Measurements from ENCODE around the gene CNGA3. TPM values are rescaled to one million over a fixed set of nuclear protein-coding genes. Genes with fewer than 3 reads are reported as not detected.

Gene CNGA3
- total RNA-seq, 3 donors from 2014 or later (not counting 1 experiment from before 2014, with no cell fraction given): not detected

DNA sequence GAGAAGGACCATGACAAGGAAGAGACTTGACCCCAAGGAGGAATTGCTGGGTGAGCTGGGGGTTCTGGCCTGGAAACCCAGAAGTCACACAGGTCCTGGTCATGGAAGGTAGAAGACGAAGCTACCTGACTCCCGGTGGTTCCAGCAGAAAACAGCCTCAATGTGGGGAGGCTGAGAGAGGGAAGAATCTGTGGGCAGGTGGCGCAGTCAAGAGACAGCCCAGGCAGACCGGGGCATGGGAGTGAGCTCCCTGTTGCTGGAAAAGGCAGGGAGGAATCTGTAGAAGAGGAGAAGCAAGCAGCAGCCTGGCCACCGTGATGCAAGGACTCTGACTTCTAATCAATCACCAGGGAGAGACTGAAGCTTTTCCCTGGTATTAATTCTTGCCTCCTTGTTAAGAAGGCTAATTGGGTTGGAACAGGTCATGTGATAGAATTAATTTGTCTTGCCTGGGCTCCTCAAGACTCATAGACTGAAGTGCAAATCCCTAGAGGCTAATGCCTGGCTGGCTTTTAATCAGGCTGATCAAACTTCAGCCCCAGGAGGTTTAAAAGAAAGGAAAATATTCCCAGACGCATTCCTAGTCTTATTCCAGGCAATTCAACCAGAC, 30.1 kb downstream of the CNGA3 start:
- ATAC-seq (no peak), DNase-seq (no peak)
- Histone ChIP-seq H3K27me3 (ENCODE audit: control insufficient read depth, insufficient read depth, low read length) (peaks cover 2% of the 10 kb centered on the region), H3K9me3 (ENCODE audit: control insufficient read depth, insufficient read depth, low read length) (no peaks in the 10 kb centered on the region), H3K27ac (ENCODE audit: low read length) (no peak overlapping the region), H3K4me1 (ENCODE audit: control insufficient read depth, insufficient read depth, low read length) (no peaks in the 10 kb centered on the region), H3K4me3 (ENCODE audit: low read length) (no peak overlapping the region), H3K36me3 (ENCODE audit: control insufficient read depth, insufficient read depth, low read length) (no peaks in the 10 kb centered on the region)
- Mint-ChIP-seq H3K27ac (no peak overlapping the region), H3K36me3 (no peaks in the 10 kb centered on the region), H3K27me3 (ENCODE audit: low read depth in 2 of 2) (peaks cover 19 to 69% of the 10 kb centered on the region in 2 donors), H3K9me3 (no peaks in the 10 kb centered on the region), H3K4me3 (no peak overlapping the region), H3K4me1 (no peaks in the 10 kb centered on the region)
- TF ChIP-seq, protein P1, sequence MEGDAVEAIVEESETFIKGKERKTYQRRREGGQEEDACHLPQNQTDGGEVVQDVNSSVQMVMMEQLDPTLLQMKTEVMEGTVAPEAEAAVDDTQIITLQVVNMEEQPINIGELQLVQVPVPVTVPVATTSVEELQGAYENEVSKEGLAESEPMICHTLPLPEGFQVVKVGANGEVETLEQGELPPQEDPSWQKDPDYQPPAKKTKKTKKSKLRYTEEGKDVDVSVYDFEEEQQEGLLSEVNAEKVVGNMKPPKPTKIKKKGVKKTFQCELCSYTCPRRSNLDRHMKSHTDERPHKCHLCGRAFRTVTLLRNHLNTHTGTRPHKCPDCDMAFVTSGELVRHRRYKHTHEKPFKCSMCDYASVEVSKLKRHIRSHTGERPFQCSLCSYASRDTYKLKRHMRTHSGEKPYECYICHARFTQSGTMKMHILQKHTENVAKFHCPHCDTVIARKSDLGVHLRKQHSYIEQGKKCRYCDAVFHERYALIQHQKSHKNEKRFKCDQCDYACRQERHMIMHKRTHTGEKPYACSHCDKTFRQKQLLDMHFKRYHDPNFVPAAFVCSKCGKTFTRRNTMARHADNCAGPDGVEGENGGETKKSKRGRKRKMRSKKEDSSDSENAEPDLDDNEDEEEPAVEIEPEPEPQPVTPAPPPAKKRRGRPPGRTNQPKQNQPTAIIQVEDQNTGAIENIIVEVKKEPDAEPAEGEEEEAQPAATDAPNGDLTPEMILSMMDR (IDR thresholded peaks at IDR 0.05): no peak
- WGBS (ENCODE audit: insufficient coverage): 92% methylated on average over 6 of the region's 6 CpGs
- intact Hi-C loops (cut with micrococcal nuclease): no loop called here

DNA sequence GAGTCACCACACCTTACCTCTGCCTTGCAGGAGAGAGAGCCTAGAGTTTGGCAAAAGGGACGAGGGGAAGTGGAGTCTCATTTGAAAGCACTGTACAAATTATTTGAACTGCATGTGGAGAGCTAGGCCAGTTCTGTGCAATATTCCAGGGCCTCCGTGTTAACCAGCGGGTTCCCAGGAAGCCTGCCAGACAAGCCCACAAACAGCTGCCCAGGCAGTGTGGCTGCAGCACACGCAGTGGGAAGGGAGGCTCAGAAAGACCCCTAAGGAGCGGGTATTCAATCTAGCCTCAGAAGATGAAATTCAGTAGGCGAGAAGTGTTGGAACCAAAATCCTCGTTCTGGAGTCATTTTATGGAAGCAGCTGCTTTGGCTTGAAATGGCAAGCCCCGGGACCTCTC, 30.7 kb downstream of the CNGA3 start:
- WGBS (ENCODE audit: insufficient coverage): 86% methylated on average over 8 of the region's 8 CpGs
- no peak overlapping the region for H3K27ac Mint-ChIP-seq
- Histone ChIP-seq H3K36me3 (ENCODE audit: control insufficient read depth, insufficient read depth, low read length) (no peaks in the 10 kb centered on the region), H3K27ac (ENCODE audit: low read length) (no peak overlapping the region), H3K4me3 (ENCODE audit: low read length) (no peak overlapping the region), H3K9me3 (ENCODE audit: control insufficient read depth, insufficient read depth, low read length) (no peaks in the 10 kb centered on the region), H3K4me1 (ENCODE audit: control insufficient read depth, insufficient read depth, low read length) (no peaks in the 10 kb centered on the region), H3K27me3 (ENCODE audit: control insufficient read depth, insufficient read depth, low read length) (peaks cover 2% of the 10 kb centered on the region)
- no peaks in the 10 kb centered on the region for H3K9me3 Mint-ChIP-seq
- DNase-seq (no peak), ATAC-seq (no peak)
- intact Hi-C loops (cut with micrococcal nuclease): no loop called here
- peaks cover 17 to 73% of the 10 kb centered on the region in 2 donors for H3K27me3 Mint-ChIP-seq (ENCODE audit: low read depth in 2 of 2)
- no peak overlapping the region for H3K4me3 Mint-ChIP-seq
- no peaks in the 10 kb centered on the region for H3K4me1 Mint-ChIP-seq
- no peaks in the 10 kb centered on the region for H3K36me3 Mint-ChIP-seq
- TF ChIP-seq, protein P1 (IDR thresholded peaks at IDR 0.05): no peak

DNA sequence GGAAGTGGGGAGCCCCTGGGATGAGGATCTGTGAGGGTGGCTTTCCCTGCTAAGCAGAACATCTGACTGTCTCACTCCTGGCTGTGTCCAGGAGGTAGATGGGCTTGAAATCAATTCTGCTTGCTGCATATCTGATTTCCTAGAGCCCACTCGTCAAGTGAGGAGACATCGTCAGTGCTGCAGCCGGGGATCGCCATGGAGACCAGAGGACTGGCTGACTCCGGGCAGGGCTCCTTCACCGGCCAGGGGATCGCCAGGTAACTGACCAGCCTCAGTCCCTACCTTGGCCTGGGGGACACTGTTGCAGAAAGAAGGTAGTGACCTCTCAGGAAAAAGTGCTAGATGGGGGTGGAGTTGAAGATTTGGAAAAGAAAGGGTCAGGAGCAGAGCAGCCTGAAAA, 31.3 kb downstream of the CNGA3 start:
- Mint-ChIP-seq H3K27ac (no peak overlapping the region), H3K4me3 (no peak overlapping the region), H3K9me3 (no peaks in the 10 kb centered on the region), H3K27me3 (ENCODE audit: low read depth in 2 of 2) (peaks cover 17 to 68% of the 10 kb centered on the region in 2 donors), H3K4me1 (no peaks in the 10 kb centered on the region), H3K36me3 (no peaks in the 10 kb centered on the region)
- TF ChIP-seq, protein P1 (IDR thresholded peaks at IDR 0.05): no peak
- H3K36me3 ChIP-seq (ENCODE audit: control insufficient read depth, insufficient read depth, low read length): no peaks in the 10 kb centered on the region
- intact Hi-C loops (cut with micrococcal nuclease): no loop called here
- H3K4me3 ChIP-seq (ENCODE audit: low read length): no peak overlapping the region
- 85% methylated on average over 7 of the region's 7 CpGs for WGBS (ENCODE audit: insufficient coverage)
- peaks cover 2% of the 10 kb centered on the region for H3K27me3 ChIP-seq (ENCODE audit: control insufficient read depth, insufficient read depth, low read length)
- no peaks in the 10 kb centered on the region for H3K9me3 ChIP-seq (ENCODE audit: control insufficient read depth, insufficient read depth, low read length)
- no peak overlapping the region for H3K27ac ChIP-seq (ENCODE audit: low read length)
- no peaks in the 10 kb centered on the region for H3K4me1 ChIP-seq (ENCODE audit: control insufficient read depth, insufficient read depth, low read length)
- DNase-seq (no peak), ATAC-seq (no peak)

DNA sequence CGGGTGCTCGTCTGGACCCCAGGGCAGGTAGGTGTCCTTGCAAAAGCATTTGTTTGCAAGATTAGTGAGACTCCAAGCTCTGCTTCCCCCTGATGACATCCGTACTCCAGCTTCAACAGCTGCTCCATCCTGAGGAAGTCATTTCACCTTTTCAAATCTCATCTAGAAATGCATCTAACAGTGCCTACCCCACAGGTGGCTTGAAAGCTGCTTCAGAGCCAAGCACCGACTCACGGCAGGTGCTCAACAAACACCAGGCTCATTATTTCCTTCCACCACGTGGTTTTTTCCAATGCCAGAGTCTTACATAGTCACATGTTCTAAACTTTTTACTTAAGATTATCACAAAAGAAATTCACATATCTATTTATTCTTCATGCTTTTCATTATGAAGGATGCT, 31.9 kb downstream of the CNGA3 start:
- TF ChIP-seq, protein P1 (IDR thresholded peaks at IDR 0.05): no peak
- no peak for DNase-seq
- intact Hi-C loops (cut with micrococcal nuclease): no loop called here
- Histone ChIP-seq H3K27ac (ENCODE audit: low read length) (no peak overlapping the region), H3K36me3 (ENCODE audit: control insufficient read depth, insufficient read depth, low read length) (no peaks in the 10 kb centered on the region), H3K4me3 (ENCODE audit: low read length) (no peak overlapping the region), H3K27me3 (ENCODE audit: control insufficient read depth, insufficient read depth, low read length) (peaks cover 2% of the 10 kb centered on the region), H3K9me3 (ENCODE audit: control insufficient read depth, insufficient read depth, low read length) (no peaks in the 10 kb centered on the region), H3K4me1 (ENCODE audit: control insufficient read depth, insufficient read depth, low read length) (no peaks in the 10 kb centered on the region)
- no peak overlapping the region for H3K27ac Mint-ChIP-seq
- peaks cover 11 to 62% of the 10 kb centered on the region in 2 donors for H3K27me3 Mint-ChIP-seq (ENCODE audit: low read depth in 2 of 2)
- WGBS (ENCODE audit: insufficient coverage): 50% methylated on average over 6 of the region's 6 CpGs
- no peak for ATAC-seq
- no peaks in the 10 kb centered on the region for H3K36me3 Mint-ChIP-seq
- H3K4me1 Mint-ChIP-seq: no peaks in the 10 kb centered on the region
- no peaks in the 10 kb centered on the region for H3K9me3 Mint-ChIP-seq
- H3K4me3 Mint-ChIP-seq: no peak overlapping the region

Data from natural killer cell (primary cell).